H1 (cell line): ENCODE data around the gene PDK2. TPM values are rescaled to one million over a fixed set of nuclear protein-coding genes. Genes with fewer than 3 reads are reported as not detected.

Experiments
- CTCF ChIA-PET: fragments of 300-600 bp; sonication (Branson Sonifier 250); formaldehyde crosslinking; loops from one replicate; lab custom pipeline; 2021; ENCODE audit not compliant: partially characterized antibody; lab: Charles Lee
- POLR2A ChIA-PET: fragments of 300-600 bp; sonication (Branson Sonifier 250); formaldehyde crosslinking; loops from one replicate; lab custom pipeline; 2021; ENCODE audit warnings: inconsistent platforms; ENCODE audit not compliant: partially characterized antibody; lab: Charles Lee
- DNase-seq, 2 experiments: peaks; one replicate each; pipeline versions ENCODE4 v3.0.0 to v3.0.0-alpha.2; 2010 to 2022; ENCODE audit warnings: low spot score in 2 of 2, low read depth in 1 of 2, mixed read lengths in 1 of 2
- FAIRE-seq: peaks from 2 replicates; lab custom pipeline; 2011; peaks lifted over from hg19 to GRCh38; lab: Jason Lieb, UNC
- H2AFZ ChIP-seq: 2 replicates; pipeline ENCODE4 v1.8.1; 2012; ENCODE audit warnings: low read length, inconsistent platforms
- H2AK5ac ChIP-seq: 2 replicates; pipeline ENCODE4 v1.6.1; 2013; ENCODE audit warnings: low read depth, low read length
- H2BK120ac ChIP-seq: replicated peaks from 2 replicates; pipeline ENCODE3; 2013; ENCODE audit warnings: low read depth, low read length, inconsistent platforms
- H2BK12ac ChIP-seq: 2 replicates; pipeline ENCODE4 v1.6.1; 2013; ENCODE audit warnings: low read depth, low read length
- H2BK15ac ChIP-seq: 2 replicates; pipeline ENCODE4 v1.6.1; 2013; ENCODE audit warnings: low read length
- H2BK20ac ChIP-seq: 2 replicates; pipeline ENCODE4 v1.6.1; 2013; ENCODE audit warnings: low read length
- H2BK5ac ChIP-seq: 2 replicates; pipeline ENCODE4 v1.6.1; 2013; ENCODE audit warnings: low read depth, low read length
- H3K14ac ChIP-seq: 2 replicates; pipeline ENCODE4 v1.6.1; 2013; ENCODE audit warnings: inconsistent platforms; ENCODE audit not compliant: insufficient read length
- H3K18ac ChIP-seq: 2 replicates; pipeline ENCODE4 v1.6.1; 2013; ENCODE audit warnings: low read length; ENCODE audit errors: extremely low read depth
- H3K23ac ChIP-seq: 2 replicates; pipeline ENCODE4 v1.6.1; 2013; ENCODE audit warnings: inconsistent platforms; ENCODE audit not compliant: insufficient read length
- H3K23me2 ChIP-seq: 2 replicates; pipeline ENCODE4 v1.6.1; 2013; ENCODE audit warnings: low read depth, low read length
- H3K27ac ChIP-seq: 2 replicates; pipeline ENCODE4 v1.6.1; 2011; ENCODE audit warnings: low read depth, low read length, inconsistent platforms
- H3K27me3 ChIP-seq, 4 experiments: replicated peaks in 1 of 4; 1 replicate in 1 of 4; 2 replicates in 3 of 4; pipeline versions ENCODE4 v1.6.1 to v1.8.1; 2011 to 2013; ENCODE audit warnings: low read length in 3 of 4, mild to moderate bottlenecking in 3 of 4, inconsistent platforms in 2 of 4, mixed read lengths in 2 of 4, moderate library complexity in 1 of 4; ENCODE audit not compliant: control insufficient read depth in 3 of 4, insufficient read depth in 3 of 4; ENCODE audit errors: extremely low read depth in 1 of 4
- H3K36me3 ChIP-seq, 4 experiments: 2 replicates each; pipeline versions ENCODE4 v1.6.1 to v1.8.1; 2011 to 2013; ENCODE audit warnings: mild to moderate bottlenecking in 4 of 4, low read length in 3 of 4, moderate library complexity in 2 of 4, control low read depth in 1 of 4, inconsistent platforms in 1 of 4; ENCODE audit not compliant: insufficient read depth in 4 of 4, control insufficient read depth in 2 of 4
- H3K4ac ChIP-seq: replicated peaks from 2 replicates; pipeline ENCODE3; 2013; ENCODE audit warnings: low read length, low read depth, mixed read lengths, inconsistent platforms; ENCODE audit not compliant: insufficient read length
- H3K4me1 ChIP-seq, 4 experiments: replicated peaks in 1 of 4; 1 replicate in 1 of 4; 2 replicates in 3 of 4; pipeline versions ENCODE4 v1.6.1 to v1.8.1; 2011 to 2013; ENCODE audit warnings: low read length in 3 of 4, inconsistent platforms in 2 of 4, mixed read lengths in 1 of 4; ENCODE audit not compliant: insufficient read depth in 4 of 4, control insufficient read depth in 3 of 4
- H3K4me2 ChIP-seq, 2 experiments: 2 replicates each; pipeline versions ENCODE4 v1.6.1 to v1.8.1; 2011 to 2013; ENCODE audit warnings: low read depth in 2 of 2, low read length in 2 of 2, control low read depth in 1 of 2, inconsistent platforms in 1 of 2, mild to moderate bottlenecking in 1 of 2; ENCODE audit not compliant: insufficient read depth in 1 of 2
- H3K4me3 ChIP-seq, 4 experiments: fragments of 200-600, 300-600 bp in 1 of 4; sonication (generic), shearing (Covaris generic), sonication (Bioruptor Twin) in 1 of 4; 2 replicates each; pipeline versions ENCODE4 v1.5.1 to v1.8.1; 2011 to 2016; ENCODE audit warnings: low read length in 4 of 4, low read depth in 3 of 4, control low read depth in 2 of 4, inconsistent platforms in 2 of 4, mild to moderate bottlenecking in 2 of 4, mixed read lengths in 1 of 4, moderate library complexity in 1 of 4; ENCODE audit not compliant: insufficient read depth in 2 of 4; ENCODE audit errors: extremely low read depth in 1 of 4
- H3K56ac ChIP-seq: replicated peaks from 2 replicates; pipeline ENCODE3; 2013; ENCODE audit warnings: low read depth, mild to moderate bottlenecking, mixed read lengths, low read length, inconsistent platforms; ENCODE audit not compliant: insufficient read length
- H3K79me1 ChIP-seq: 2 replicates; pipeline ENCODE4 v1.6.1; 2013; ENCODE audit warnings: low read depth, low read length, control low read depth
- H3K79me2 ChIP-seq, 2 experiments: 2 replicates each; pipeline versions ENCODE4 v1.6.1 to v1.8.1; 2012 to 2013; ENCODE audit warnings: low read length in 2 of 2, mild to moderate bottlenecking in 2 of 2, inconsistent platforms in 1 of 2; ENCODE audit not compliant: insufficient read depth in 2 of 2, control insufficient read depth in 1 of 2
- H3K9ac ChIP-seq, 4 experiments: replicated peaks in 1 of 4; 1 replicate in 1 of 4; 2 replicates in 3 of 4; pipeline versions ENCODE4 v1.6.1 to v1.8.1; 2011 to 2013; ENCODE audit warnings: low read depth in 3 of 4, low read length in 3 of 4, control low read depth in 2 of 4, mild to moderate bottlenecking in 2 of 4, moderate library complexity in 2 of 4, inconsistent platforms in 1 of 4; ENCODE audit errors: extremely low read depth in 1 of 4
- H3K9me3 ChIP-seq, 2 experiments: 2 replicates each; pipeline versions ENCODE4 v1.6.1 to v1.8.1; 2012 to 2013; ENCODE audit warnings: mild to moderate bottlenecking in 2 of 2, moderate library complexity in 2 of 2, control low read depth in 1 of 2, inconsistent platforms in 1 of 2, low read depth in 1 of 2, low read length in 1 of 2, mixed read lengths in 1 of 2; ENCODE audit not compliant: insufficient read depth in 2 of 2
- H4K20me1 ChIP-seq, 2 experiments: replicated peaks in 1 of 2; 2 replicates each; pipeline versions ENCODE3 to v1.8.1; 2011 to 2013; ENCODE audit warnings: inconsistent platforms in 2 of 2, low read length in 2 of 2, mild to moderate bottlenecking in 1 of 2; ENCODE audit not compliant: insufficient read depth in 2 of 2, control insufficient read depth in 1 of 2
- H4K5ac ChIP-seq: 2 replicates; pipeline ENCODE4 v1.6.1; 2013; ENCODE audit warnings: low read length, low read depth, mixed read lengths, inconsistent platforms; ENCODE audit not compliant: insufficient read length
- H4K8ac ChIP-seq: 2 replicates; pipeline ENCODE4 v1.8.0; 2013; ENCODE audit warnings: mild to moderate bottlenecking, moderate library complexity, low read length, inconsistent platforms; ENCODE audit not compliant: insufficient read depth; ENCODE audit errors: extremely low read depth
- H4K91ac ChIP-seq: replicated peaks from 2 replicates; pipeline ENCODE3; 2013; ENCODE audit warnings: low read length, mixed read lengths, inconsistent platforms; ENCODE audit not compliant: insufficient read length
- ASH2L ChIP-seq: fragments of 200-600, 300-600 bp; sonication (generic); IDR thresholded peaks from one replicate; pipeline ENCODE4 v1.7.1; 2017; ENCODE audit warnings: low read length
- CBX8 ChIP-seq: fragments of 300-800, 300-1000 bp; sonication (generic); IDR thresholded peaks from 2 replicates; pipeline ENCODE4 v1.7.1; 2016; ENCODE audit warnings: low read depth, low read length, borderline replicate concordance
- SIN3A ChIP-seq, 2 experiments: IDR thresholded peaks in 1 of 2; conservative IDR thresholded peaks in 1 of 2; 2 replicates each; pipeline ENCODE4 v1.6.1; 2011 to 2012; ENCODE audit warnings: low read length in 2 of 2, improper control_type of control experiment in 1 of 2, low read depth in 1 of 2, mild to moderate bottlenecking in 1 of 2
- SIX5 ChIP-seq: IDR thresholded peaks from 2 replicates; pipeline ENCODE4 v1.6.1; 2011; ENCODE audit warnings: mild to moderate bottlenecking, low read depth, low read length
- SP2 ChIP-seq: IDR thresholded peaks from 2 replicates; pipeline ENCODE4 v1.6.1; 2012; ENCODE audit warnings: mild to moderate bottlenecking, low read length, inconsistent platforms
- WGBS, 2 experiments: shearing (Covaris generic) in 1 of 2; methylation state at CpG; one replicate each; pipeline versions ENCODE4 v1.1.6 to v1.1.7; 2013 to 2015; ENCODE audit warnings: low lambda C conversion rate in 2 of 2, mixed read lengths in 2 of 2, inconsistent platforms in 1 of 2, low coverage in 1 of 2, missing lambda C conversion rate in 1 of 2; ENCODE audit not compliant: insufficient replicate concordance in 2 of 2, insufficient coverage in 1 of 2, insufficient read length in 1 of 2; ENCODE audit errors: extremely low coverage in 1 of 2, missing lambda C conversion rate in 1 of 2; 5-methylcytosine and 5-hydroxymethylcytosine counted together
- polyA plus RNA-seq, 7 experiments: library from polyadenylated mRNA; depleted of rRNA in 3 of 7; stranded (reverse) in 5 of 7; unstranded in 2 of 7; fragments of >200 nt in 5 of 7; fragments of 200-250 nt in 2 of 7; gene quantifications; 1 replicate in 5 of 7; 2 replicates in 1 of 7; 4 replicates in 1 of 7; pipeline versions ENCODE4 v1.2.1 to v1.2.3, GENCODE V29; 2011 to 2013; ENCODE audit warnings: missing spikeins in 2 of 7, mixed read lengths in 2 of 7
- total RNA-seq: library from RNA; stranded (reverse); fragmentation: NEBNext Ultra II Directional; extraction: Animal tissue kit (Norgen Biotek cat#: 25700); gene quantifications from 2 replicates; pipeline ENCODE4 v1.2.1, GENCODE V29; 2021

PDK2 gene
- total and polyA plus RNA-seq, 2 of the 8 experiments (the other 6 are each of a cell fraction or from before 2014, with no cell fraction given), result 18.3 to 121 TPM

- FAIRE-seq, result no peak
- no peak for TF ChIP-seq SIN3A (conservative IDR thresholded peaks at IDR 0.05 in 1 of 2, IDR thresholded peaks at IDR 0.05 in 1 of 2; ENCODE audit: low read depth in 1 of 2, low read length in 2 of 2)
- no peak for TF ChIP-seq SIX5
- TF ChIP-seq SP2, result no peak
- TF ChIP-seq ASH2L, result no peak
- no peak for TF ChIP-seq CBX8
Measured at GRCh38 chr17:50101346-50102163, 6.4 kb downstream of the PDK2 start.

More at GRCh38 chr17:50101346-50102163, 6.4 kb downstream of the PDK2 start:
- Histone ChIP-seq H3K4me1 (peaks cover 0 to 19% (median 12%) of the 10 kb centered on the region in 4 experiments; a peak in 6 of 7 replicates), H3K9me3 (no peaks in the 10 kb centered on the region), H2AFZ (no peak overlapping the region), H3K23me2 (0 out of 2 replicates have a peak, but pooled peaks cover 5% of the 10 kb centered on the region), H2AK5ac (no peak overlapping the region), H3K4me2 (peak overlapping the region; percentile 43 to 56), H2BK15ac (peak overlapping the region; percentile 90; the same call in 1 of the 2 replicates), H3K79me2 (no peaks in the 10 kb centered on the region), H4K20me1 (peaks cover 0 to 2% of the 10 kb centered on the region in 2 experiments), H3K4me3 (peak overlapping the region in 2 of 4 experiments; percentile 15 to 16; a peak in 3 of 8 replicates), H3K79me1 (peaks cover 3% of the 10 kb centered on the region), H3K4ac (no peak overlapping the region), H3K27me3 (no peaks in the 10 kb centered on the region; a peak in 1 of 7 replicates), H3K27ac (no peak overlapping the region), H4K8ac (peak overlapping the region; percentile 62; the same call in 1 of the 2 replicates), H4K5ac (no peak overlapping the region), H3K14ac (no peak overlapping the region), H3K56ac (no peak overlapping the region), H2BK5ac (no peak overlapping the region), H2BK20ac (peak overlapping the region; percentile 95), H3K18ac (no peak overlapping the region), H3K9ac (peak overlapping the region in 1 of 4 experiments; percentile 37; a peak in 1 of 7 replicates), H4K91ac (peak overlapping the region; percentile 7), H2BK12ac (peak overlapping the region; percentile 43; the same call in 1 of the 2 replicates), H2BK120ac (no peak overlapping the region), H3K23ac (no peak overlapping the region), H3K36me3 (peaks cover 0 to 9% (median 0%) of the 10 kb centered on the region in 4 experiments; a peak in 1 of 8 replicates)
- DNase-seq, result no peak
- ChIA-PET CTCF (interaction anchor here (0.6 to 15.7 kb wide), 10 partner anchors 8 to 170 kb away, joined by 3 to 412 read pairs (median 6); partner anchors contain the start of gene PDK2), POLR2A (no interaction called here)
- 61% methylated on average over 13 of the region's 17 CpGs; no CpG with 5 or more reads in 1 of the 2 experiments for WGBS, 2 experiments
